ENCODE measurements around the gene GRPEL1. TPM values are rescaled to one million over a fixed set of nuclear protein-coding genes. Genes with fewer than 3 reads are reported as not detected.

Gene GRPEL1
- total RNA-seq, 1 donor from 2014 or later = 21.0 TPM

DNA sequence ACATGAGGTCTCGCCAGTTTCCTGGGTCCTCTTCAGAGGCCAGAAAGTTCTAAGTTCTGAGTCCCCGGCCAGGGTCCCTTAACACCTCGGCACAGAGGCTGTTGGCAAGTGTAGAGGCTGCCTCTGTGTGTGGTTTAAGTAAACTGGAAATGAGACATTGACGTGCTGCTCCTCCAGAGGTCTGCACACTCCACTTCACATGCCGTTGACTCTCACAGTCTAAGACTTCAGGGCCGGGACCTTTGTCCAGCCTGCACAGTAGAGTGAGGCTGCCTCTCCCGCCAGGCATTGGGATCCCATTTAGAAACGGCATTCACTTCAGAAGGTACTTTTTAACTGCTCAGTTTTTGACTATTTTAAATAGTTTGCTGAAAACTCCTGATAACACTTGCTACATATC is 35.3 kb downstream of the GRPEL1 start:
- no peak overlapping the region for H3K4me3 ChIP-seq
- Mint-ChIP-seq H3K4me1 (peaks cover 11% of the 10 kb centered on the region), H3K9me3 (no peaks in the 10 kb centered on the region), H3K27me3 (ENCODE audit: insufficient read depth, low read depth) (peaks cover 8% of the 10 kb centered on the region), H3K27ac (no peak overlapping the region), H3K4me3 (no peak overlapping the region), H3K36me3 (peaks cover 16% of the 10 kb centered on the region)
- no peak overlapping the region for H3K27ac ChIP-seq
- H2AFZ ChIP-seq (replicated peaks) = no peak overlapping the region
- no peaks in the 10 kb centered on the region for H3K27me3 ChIP-seq
- no peaks in the 10 kb centered on the region for H3K9me3 ChIP-seq (ENCODE audit: low read depth)
- DNase-seq (ENCODE audit: low spot score) = no peak
- TF ChIP-seq EZH2 (IDR thresholded peaks at IDR 0.05) (no peak), EZH2phosphoT487 (IDR thresholded peaks at IDR 0.05) (no peak)
- TF ChIP-seq, protein P1, sequence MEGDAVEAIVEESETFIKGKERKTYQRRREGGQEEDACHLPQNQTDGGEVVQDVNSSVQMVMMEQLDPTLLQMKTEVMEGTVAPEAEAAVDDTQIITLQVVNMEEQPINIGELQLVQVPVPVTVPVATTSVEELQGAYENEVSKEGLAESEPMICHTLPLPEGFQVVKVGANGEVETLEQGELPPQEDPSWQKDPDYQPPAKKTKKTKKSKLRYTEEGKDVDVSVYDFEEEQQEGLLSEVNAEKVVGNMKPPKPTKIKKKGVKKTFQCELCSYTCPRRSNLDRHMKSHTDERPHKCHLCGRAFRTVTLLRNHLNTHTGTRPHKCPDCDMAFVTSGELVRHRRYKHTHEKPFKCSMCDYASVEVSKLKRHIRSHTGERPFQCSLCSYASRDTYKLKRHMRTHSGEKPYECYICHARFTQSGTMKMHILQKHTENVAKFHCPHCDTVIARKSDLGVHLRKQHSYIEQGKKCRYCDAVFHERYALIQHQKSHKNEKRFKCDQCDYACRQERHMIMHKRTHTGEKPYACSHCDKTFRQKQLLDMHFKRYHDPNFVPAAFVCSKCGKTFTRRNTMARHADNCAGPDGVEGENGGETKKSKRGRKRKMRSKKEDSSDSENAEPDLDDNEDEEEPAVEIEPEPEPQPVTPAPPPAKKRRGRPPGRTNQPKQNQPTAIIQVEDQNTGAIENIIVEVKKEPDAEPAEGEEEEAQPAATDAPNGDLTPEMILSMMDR (IDR thresholded peaks at IDR 0.05) = no peak
- H3F3A ChIP-seq (ENCODE audit: low read depth) = no peaks in the 10 kb centered on the region
- H4K20me1 ChIP-seq (ENCODE audit: low read depth) = peaks cover 7% of the 10 kb centered on the region
- no peaks in the 10 kb centered on the region for H3K4me1 ChIP-seq
- no peaks in the 10 kb centered on the region for H3K36me3 ChIP-seq
- no peak overlapping the region for H3K4me2 ChIP-seq
- H3K9ac ChIP-seq = no peak overlapping the region
- H3K79me2 ChIP-seq (ENCODE audit: low read depth) = no peaks in the 10 kb centered on the region

DNA sequence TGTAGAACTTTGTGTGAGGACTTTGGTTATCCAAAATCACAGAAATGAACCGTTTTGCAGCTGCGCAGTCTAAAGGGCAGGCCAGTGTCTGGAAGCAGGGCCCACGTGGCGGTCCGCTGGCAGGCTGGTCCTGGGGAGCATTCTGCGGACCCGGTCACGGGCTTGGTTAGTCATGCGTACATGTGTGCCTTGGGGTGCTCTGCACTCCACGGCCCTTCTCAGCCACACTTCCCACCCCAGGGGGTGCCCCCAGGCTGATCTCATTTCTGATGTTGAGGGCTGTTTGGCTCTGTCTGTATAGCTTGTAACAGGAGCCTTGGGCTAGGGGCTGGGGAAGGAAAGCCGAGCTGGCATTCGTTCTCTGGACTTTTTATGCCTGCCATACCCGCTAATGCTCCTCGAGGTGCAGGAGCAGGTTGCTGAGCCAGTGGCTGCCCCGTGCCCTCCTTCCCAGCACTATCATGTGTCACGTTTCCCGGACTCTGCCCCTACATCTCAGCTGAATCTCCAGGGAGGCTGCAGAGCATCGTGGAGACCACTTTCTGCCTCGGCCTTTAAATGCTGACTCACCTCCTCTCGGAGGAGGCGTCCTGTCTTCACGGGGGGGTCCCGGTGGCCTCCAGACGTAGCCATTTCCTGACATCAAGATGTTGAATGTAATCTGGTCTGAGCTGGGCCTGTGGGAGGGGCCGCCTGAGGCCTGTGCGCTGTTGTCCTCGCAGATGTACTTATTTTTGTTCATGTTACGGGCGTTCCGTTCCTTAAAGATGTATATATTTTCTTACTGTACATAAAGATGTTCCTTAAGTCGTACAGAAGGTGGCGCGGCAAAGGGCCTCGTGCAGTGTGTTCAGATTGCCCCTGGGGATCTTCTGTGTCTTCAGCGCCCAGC is 36.1 kb downstream of the GRPEL1 start:
- Histone ChIP-seq H3K9ac (no peak overlapping the region), H3K4me1 (no peaks in the 10 kb centered on the region), H3K36me3 (no peaks in the 10 kb centered on the region), H3K27ac (no peak overlapping the region), H3K4me3 (no peak overlapping the region), H3K4me2 (no peak overlapping the region), H4K20me1 (ENCODE audit: low read depth) (peaks cover 7% of the 10 kb centered on the region), H3K27me3 (no peaks in the 10 kb centered on the region), H3K9me3 (ENCODE audit: low read depth) (no peaks in the 10 kb centered on the region), H2AFZ (replicated peaks) (no peak overlapping the region), H3K79me2 (ENCODE audit: low read depth) (no peaks in the 10 kb centered on the region), H3F3A (ENCODE audit: low read depth) (no peaks in the 10 kb centered on the region)
- no peak for DNase-seq (ENCODE audit: low spot score)
- Mint-ChIP-seq H3K4me3 (no peak overlapping the region), H3K9me3 (no peaks in the 10 kb centered on the region), H3K27me3 (ENCODE audit: insufficient read depth, low read depth) (peaks cover 8% of the 10 kb centered on the region), H3K4me1 (peaks cover 11% of the 10 kb centered on the region), H3K27ac (no peak overlapping the region), H3K36me3 (peaks cover 22% of the 10 kb centered on the region)
- TF ChIP-seq EZH2 (IDR thresholded peaks at IDR 0.05) (no peak), EZH2phosphoT487 (IDR thresholded peaks at IDR 0.05) (no peak)
- TF ChIP-seq, protein P1 (IDR thresholded peaks at IDR 0.05) = no peak

DNA sequence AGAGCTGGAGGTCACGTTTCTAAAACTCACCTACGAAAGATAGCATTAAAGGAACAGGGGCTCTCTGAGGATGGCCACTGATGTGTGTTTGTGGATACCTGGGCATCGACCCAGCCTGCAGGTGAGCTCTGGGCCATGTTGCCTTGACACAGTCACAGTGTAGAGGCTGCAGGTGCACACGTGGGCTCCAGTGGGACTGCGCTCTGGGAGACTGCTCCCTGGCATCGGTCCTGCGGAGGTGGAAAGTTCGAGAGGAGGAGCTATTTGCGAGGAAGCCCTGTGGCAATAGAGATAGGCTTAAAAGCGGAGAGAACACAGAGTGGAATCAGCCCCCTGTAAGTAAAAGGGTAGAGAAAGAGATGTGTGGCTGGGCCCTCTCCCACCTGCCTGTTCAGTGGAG is 37.0 kb downstream of the GRPEL1 start:
- no peak overlapping the region for H3K9ac ChIP-seq
- no peaks in the 10 kb centered on the region for H3K4me1 ChIP-seq
- H3K27me3 ChIP-seq = no peaks in the 10 kb centered on the region
- Mint-ChIP-seq H3K4me1 (peaks cover 11% of the 10 kb centered on the region), H3K4me3 (no peak overlapping the region), H3K27ac (no peak overlapping the region), H3K9me3 (no peaks in the 10 kb centered on the region), H3K27me3 (ENCODE audit: insufficient read depth, low read depth) (peaks cover 8% of the 10 kb centered on the region), H3K36me3 (peaks cover 22% of the 10 kb centered on the region)
- no peak overlapping the region for H3K27ac ChIP-seq
- no peak for TF ChIP-seq EZH2phosphoT487 (IDR thresholded peaks at IDR 0.05)
- no peak for TF ChIP-seq EZH2 (IDR thresholded peaks at IDR 0.05)
- TF ChIP-seq, protein P1 (IDR thresholded peaks at IDR 0.05) = no peak
- H3K79me2 ChIP-seq (ENCODE audit: low read depth) = no peaks in the 10 kb centered on the region
- no peak for DNase-seq (ENCODE audit: low spot score)
- H2AFZ ChIP-seq (replicated peaks) = no peak overlapping the region
- H3F3A ChIP-seq (ENCODE audit: low read depth) = no peaks in the 10 kb centered on the region
- H3K36me3 ChIP-seq = no peaks in the 10 kb centered on the region
- H3K4me3 ChIP-seq = no peak overlapping the region
- peaks cover 7% of the 10 kb centered on the region for H4K20me1 ChIP-seq (ENCODE audit: low read depth)
- H3K4me2 ChIP-seq = no peak overlapping the region
- H3K9me3 ChIP-seq (ENCODE audit: low read depth) = no peaks in the 10 kb centered on the region
